ENCODE results near the gene ITGA6. TPM values are rescaled to one million over a fixed set of nuclear protein-coding genes. Genes with fewer than 3 reads are reported as not detected.
"Not testable (repeated sequence)": the region's sequence is repeated elsewhere in the genome, so short reads cannot be mapped to it uniquely, and the experiment has no call there.

Gene ITGA6
- total RNA-seq, 1 donor from 2014 or later: 70.4 TPM

- H3K27me3 ChIP-seq (ENCODE audit: low read depth): no peaks in the 10 kb centered on the region
- H3K36me3 ChIP-seq: no peaks in the 10 kb centered on the region
- intact Hi-C loops (cut with DNase I): no loop called here
- no peak overlapping the region for H3K27ac ChIP-seq
- ATAC-seq (no peak), DNase-seq (no peak)
- no peak overlapping the region for H3K4me3 ChIP-seq
- H3K9me3 ChIP-seq: no peaks in the 10 kb centered on the region
- TF ChIP-seq, protein P1, sequence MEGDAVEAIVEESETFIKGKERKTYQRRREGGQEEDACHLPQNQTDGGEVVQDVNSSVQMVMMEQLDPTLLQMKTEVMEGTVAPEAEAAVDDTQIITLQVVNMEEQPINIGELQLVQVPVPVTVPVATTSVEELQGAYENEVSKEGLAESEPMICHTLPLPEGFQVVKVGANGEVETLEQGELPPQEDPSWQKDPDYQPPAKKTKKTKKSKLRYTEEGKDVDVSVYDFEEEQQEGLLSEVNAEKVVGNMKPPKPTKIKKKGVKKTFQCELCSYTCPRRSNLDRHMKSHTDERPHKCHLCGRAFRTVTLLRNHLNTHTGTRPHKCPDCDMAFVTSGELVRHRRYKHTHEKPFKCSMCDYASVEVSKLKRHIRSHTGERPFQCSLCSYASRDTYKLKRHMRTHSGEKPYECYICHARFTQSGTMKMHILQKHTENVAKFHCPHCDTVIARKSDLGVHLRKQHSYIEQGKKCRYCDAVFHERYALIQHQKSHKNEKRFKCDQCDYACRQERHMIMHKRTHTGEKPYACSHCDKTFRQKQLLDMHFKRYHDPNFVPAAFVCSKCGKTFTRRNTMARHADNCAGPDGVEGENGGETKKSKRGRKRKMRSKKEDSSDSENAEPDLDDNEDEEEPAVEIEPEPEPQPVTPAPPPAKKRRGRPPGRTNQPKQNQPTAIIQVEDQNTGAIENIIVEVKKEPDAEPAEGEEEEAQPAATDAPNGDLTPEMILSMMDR (IDR thresholded peaks at IDR 0.05): no peak
- no peaks in the 10 kb centered on the region for H3K4me1 ChIP-seq
Measured at GRCh38 chr2:172540421-172540820, 113.0 kb downstream of the ITGA6 start.

GRCh38 chr2:172545408-172546075, 118.2 kb downstream of the ITGA6 start:
- DNase-seq: no peak
- Histone ChIP-seq H3K4me3 (no peak overlapping the region), H3K36me3 (no peaks in the 10 kb centered on the region), H3K9me3 (no peaks in the 10 kb centered on the region), H3K27me3 (ENCODE audit: low read depth) (no peaks in the 10 kb centered on the region), H3K4me1 (no peaks in the 10 kb centered on the region), H3K27ac (no peak overlapping the region)
- TF ChIP-seq, protein P1 (IDR thresholded peaks at IDR 0.05): no peak
- intact Hi-C loops (cut with DNase I): no loop called here
- ATAC-seq: no peak

GRCh38 chr2:172549131-172549530, 121.7 kb downstream of the ITGA6 start:
- H3K27me3 ChIP-seq (ENCODE audit: low read depth): no peaks in the 10 kb centered on the region
- H3K36me3 ChIP-seq: no peaks in the 10 kb centered on the region
- H3K4me3 ChIP-seq: no peak overlapping the region
- intact Hi-C loops (cut with DNase I): no loop called here
- TF ChIP-seq, protein P1 (IDR thresholded peaks at IDR 0.05): no peak
- no peaks in the 10 kb centered on the region for H3K4me1 ChIP-seq
- H3K9me3 ChIP-seq: no peaks in the 10 kb centered on the region
- DNase-seq (no peak), ATAC-seq (no peak)
- no peak overlapping the region for H3K27ac ChIP-seq

DNA sequence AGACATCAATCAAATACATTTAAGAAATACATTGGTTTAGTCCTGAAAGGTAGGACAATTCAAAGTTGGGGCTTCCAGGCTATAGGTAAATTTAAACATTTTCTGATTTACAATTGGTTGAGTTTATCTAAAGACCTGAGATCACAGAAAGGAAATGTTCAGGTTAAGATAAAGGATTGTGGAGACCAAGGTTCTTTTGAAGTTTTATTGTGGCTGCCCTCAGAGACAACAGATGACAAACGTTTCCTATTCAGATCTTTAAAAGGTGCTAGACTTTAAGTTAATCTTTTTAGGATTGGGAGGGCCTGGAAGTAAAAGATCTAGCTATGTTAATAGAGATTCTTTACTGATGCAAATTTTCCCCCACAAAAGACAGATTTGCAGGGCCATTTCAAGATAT, 122.4 kb downstream of the ITGA6 start:
- H3K4me1 ChIP-seq; intact Hi-C loops (cut with DNase I); ATAC-seq; H3K9me3 ChIP-seq; H3K4me3 ChIP-seq; H3K27me3 ChIP-seq (ENCODE audit: low read depth); DNase-seq; H3K36me3 ChIP-seq; H3K27ac ChIP-seq: not testable (repeated sequence)

DNA sequence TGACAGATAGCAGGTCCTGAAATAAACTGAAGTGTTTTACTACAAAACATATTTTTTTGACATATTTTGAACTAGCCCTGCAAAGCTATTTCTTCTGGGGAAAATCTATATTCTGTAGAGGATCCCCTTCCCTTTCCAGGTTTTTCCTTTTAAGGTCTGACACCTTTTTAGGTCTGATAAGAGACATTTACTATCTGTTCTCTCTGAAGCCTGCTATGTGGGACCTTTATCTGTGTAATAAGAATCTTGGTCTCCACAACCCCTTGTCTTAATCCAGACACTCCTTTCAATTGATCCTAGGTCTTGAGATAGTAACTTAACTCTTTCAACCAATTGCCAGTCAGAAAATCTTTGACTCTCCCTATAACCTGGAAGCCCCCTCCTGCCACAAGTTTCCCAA, 123.0 kb downstream of the ITGA6 start:
- TF ChIP-seq, protein P1 (IDR thresholded peaks at IDR 0.05): no peak
- Histone ChIP-seq H3K27ac (no peak overlapping the region), H3K9me3 (no peaks in the 10 kb centered on the region), H3K4me3 (no peak overlapping the region), H3K27me3 (ENCODE audit: low read depth) (no peaks in the 10 kb centered on the region), H3K4me1 (peaks cover 7% of the 10 kb centered on the region), H3K36me3 (no peaks in the 10 kb centered on the region)
- DNase-seq (no peak), ATAC-seq (no peak)
- intact Hi-C loops (cut with DNase I): no loop called here

GRCh38 chr2:172551271-172551670, 123.9 kb downstream of the ITGA6 start:
- Histone ChIP-seq H3K27ac (no peak overlapping the region), H3K27me3 (ENCODE audit: low read depth) (no peaks in the 10 kb centered on the region), H3K36me3 (no peaks in the 10 kb centered on the region), H3K4me3 (no peak overlapping the region), H3K9me3 (no peaks in the 10 kb centered on the region), H3K4me1 (peaks cover 7% of the 10 kb centered on the region)
- DNase-seq (no peak), ATAC-seq (no peak)
- intact Hi-C loops (cut with DNase I): no loop called here
- TF ChIP-seq, protein P1 (IDR thresholded peaks at IDR 0.05): no peak
